22Rv1 (cell line): Measurements from ENCODE around the gene PLAAT4.

Experiments used
- CTCF ChIP-seq: fragments of 450-650 bp; IDR thresholded peaks from 2 replicates; pipeline ENCODE4 v1.5.1; 2017; ENCODE audit warnings: mild to moderate bottlenecking
- ZFX ChIP-seq: fragments of 450-650 bp; IDR thresholded peaks from 2 replicates; pipeline ENCODE4 v1.6.1; 2017; ENCODE audit warnings: antibody characterized with exemption, borderline replicate concordance

GRCh38 chr11:63537293-63538101 is 889 bp downstream of the PLAAT4 start:
- TF ChIP-seq CTCF, result no peak
- no peak for TF ChIP-seq ZFX
